Stimulated activated naive CD8-positive, alpha-beta T cell treated with anti-CD3 and anti-CD28 coated beads, Interleukin-15, Interleukin-2, amounts not matched to agents 100 ng/mL and 50 ng/mL, for 24 hours (primary cell): ENCODE data around the gene TRNP1.

Experiments
- H3K27ac Mint-ChIP-seq: one replicate; pipeline ENCODE4 v1.8.0; 2021; ENCODE audit warnings: mild to moderate bottlenecking, mixed read lengths
- H3K27me3 Mint-ChIP-seq: one replicate; pipeline ENCODE4 v1.8.0; 2021; ENCODE audit warnings: mixed read lengths
- H3K36me3 Mint-ChIP-seq: one replicate; pipeline ENCODE4 v1.8.0; 2021; ENCODE audit warnings: low read depth, mixed read lengths
- H3K4me1 Mint-ChIP-seq: one replicate; pipeline ENCODE4 v1.8.0; 2021; ENCODE audit warnings: low read depth, mixed read lengths
- H3K4me3 Mint-ChIP-seq: one replicate; pipeline ENCODE4 v1.8.0; 2021; ENCODE audit warnings: mild to moderate bottlenecking, mixed read lengths
- H3K9me3 Mint-ChIP-seq: one replicate; pipeline ENCODE4 v1.8.0; 2021; ENCODE audit warnings: mixed read lengths

The TRNP1 gene

GRCh38 chr1:27044613-27045151, 51.2 kb downstream of the TRNP1 start:
- no peaks in the 10 kb centered on the region for H3K9me3 Mint-ChIP-seq
- H3K27ac Mint-ChIP-seq = no peak overlapping the region
- no peaks in the 10 kb centered on the region for H3K36me3 Mint-ChIP-seq
- peak overlapping the region; percentile 69 for H3K4me3 Mint-ChIP-seq
- H3K4me1 Mint-ChIP-seq = peaks cover 11% of the 10 kb centered on the region
- no peaks in the 10 kb centered on the region for H3K27me3 Mint-ChIP-seq

- Mint-ChIP-seq H3K36me3 (no peaks in the 10 kb centered on the region), H3K4me1 (peaks cover 11% of the 10 kb centered on the region), H3K4me3 (no peak overlapping the region), H3K27ac (peak overlapping the region; percentile 36), H3K27me3 (no peaks in the 10 kb centered on the region), H3K9me3 (no peaks in the 10 kb centered on the region)
Observed at GRCh38 chr1:27045973-27046558, 52.6 kb downstream of the TRNP1 start.

DNA sequence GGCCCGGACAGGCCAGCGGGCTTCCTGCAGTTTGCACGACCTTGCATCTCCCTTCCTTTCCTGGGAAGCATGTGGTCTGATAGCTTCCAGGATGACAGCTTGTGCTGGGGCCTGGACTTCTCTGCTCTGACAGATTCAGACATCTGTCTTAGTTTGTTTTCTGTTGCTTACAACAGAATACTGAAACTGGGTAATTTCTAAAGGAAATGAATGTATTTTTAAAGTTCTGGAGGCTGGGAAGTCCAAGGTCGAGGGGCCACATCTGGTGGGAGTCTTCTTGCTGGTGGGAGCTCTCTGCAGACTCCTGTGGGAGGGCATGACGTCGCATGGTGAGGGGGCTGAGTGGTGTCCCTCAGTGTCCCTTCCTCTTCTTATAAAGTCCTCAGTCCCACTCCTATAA, 54.4 kb downstream of the TRNP1 start:
- Mint-ChIP-seq H3K4me3 (no peak overlapping the region), H3K27me3 (no peaks in the 10 kb centered on the region)

DNA sequence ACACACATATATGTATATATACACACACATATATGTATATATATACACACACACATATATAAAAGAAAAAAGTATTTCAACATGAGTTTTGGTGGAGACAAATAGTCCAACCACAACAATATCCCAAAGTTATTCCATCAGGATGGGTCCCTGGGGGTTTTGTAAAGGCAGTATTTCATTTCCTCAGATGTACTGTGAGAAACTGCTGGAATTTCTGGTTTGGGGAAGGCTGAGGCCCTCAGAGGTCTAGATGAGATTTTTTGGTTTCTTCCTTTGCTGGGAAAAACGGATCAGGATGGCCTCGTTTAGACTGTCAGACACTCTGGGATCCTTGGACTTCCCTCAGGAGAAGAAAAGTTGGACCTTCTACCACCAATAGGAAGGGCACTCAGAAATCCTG, 55.6 kb downstream of the TRNP1 start:
- H3K36me3 Mint-ChIP-seq = no peaks in the 10 kb centered on the region
- no peaks in the 10 kb centered on the region for H3K9me3 Mint-ChIP-seq
- no peak overlapping the region for H3K27ac Mint-ChIP-seq
- H3K4me3 Mint-ChIP-seq = no peak overlapping the region
- no peaks in the 10 kb centered on the region for H3K27me3 Mint-ChIP-seq
- H3K4me1 Mint-ChIP-seq = peaks cover 11% of the 10 kb centered on the region

More for the DNA sequence above, 54.4 kb downstream of the TRNP1 start:
- peaks cover 11% of the 10 kb centered on the region for H3K4me1 Mint-ChIP-seq
- H3K27ac Mint-ChIP-seq = no peak overlapping the region
- H3K9me3 Mint-ChIP-seq = no peaks in the 10 kb centered on the region
- H3K36me3 Mint-ChIP-seq = no peaks in the 10 kb centered on the region

GRCh38 chr1:27049607-27050006, 56.1 kb downstream of the TRNP1 start:
- Mint-ChIP-seq H3K36me3 (no peaks in the 10 kb centered on the region), H3K27me3 (no peaks in the 10 kb centered on the region), H3K4me1 (peaks cover 11% of the 10 kb centered on the region), H3K4me3 (no peak overlapping the region), H3K9me3 (no peaks in the 10 kb centered on the region), H3K27ac (no peak overlapping the region)
